A673 (cell line): ENCODE data around the gene TUBB3. TPM values are rescaled to one million over a fixed set of nuclear protein-coding genes. Genes with fewer than 3 reads are reported as not detected.
A peak's percentile ranks its signal among the peaks of the same experiment; 100 is the strongest.

Source experiments
- BruUV-seq: library from RNA; stranded (reverse); fragments of 400-500 nt; replicated peaks from 2 replicates; lab custom pipeline; 2021; lab: Mats Ljungman, UMichigan
- CTCF ChIA-PET: fragments of 300-600 bp; sonication (Branson Sonifier 250); formaldehyde crosslinking; loops from one replicate; lab custom pipeline; 2022; ENCODE audit warnings: antibody characterized with exemption; lab: Charles Lee
- POLR2A ChIA-PET: fragments of 300-600 bp; sonication (Branson Sonifier 250); formaldehyde crosslinking; loops from one replicate; lab custom pipeline; 2022; ENCODE audit warnings: antibody characterized with exemption; ENCODE audit not compliant: low non-redundant PET; lab: Charles Lee
- DNase-seq: peaks from one replicate; pipeline ENCODE4 v3.0.0-alpha.2; 2015; ENCODE audit warnings: low spot score
- H3K27ac ChIP-seq: fragments of 200-600 bp; sonication (generic); 2 replicates; pipeline ENCODE4 v1.5.1; 2016; ENCODE audit warnings: mixed run types, low read depth, mild to moderate bottlenecking, mixed read lengths, antibody characterized with exemption, low read length; ENCODE audit not compliant: poor library complexity, severe bottlenecking
- H3K27me3 ChIP-seq: fragments of 200-600 bp; sonication (generic); replicated peaks from 2 replicates; pipeline ENCODE4 v1.6.1; 2017; ENCODE audit warnings: mixed run types, low read depth, mild to moderate bottlenecking, mixed read lengths, antibody characterized with exemption, low read length; ENCODE audit not compliant: insufficient read depth, poor library complexity
- H3K36me3 ChIP-seq: fragments of 200-600 bp; sonication (generic); 2 replicates; pipeline ENCODE4 v1.6.1; 2016; ENCODE audit warnings: mixed run types, mild to moderate bottlenecking, mixed read lengths, antibody characterized with exemption, low read length; ENCODE audit not compliant: insufficient read depth, poor library complexity, severe bottlenecking
- H3K4me1 ChIP-seq: fragments of 200-600 bp; sonication (generic); 2 replicates; pipeline ENCODE4 v1.6.1; 2017; ENCODE audit warnings: mixed run types, mild to moderate bottlenecking, mixed read lengths, antibody characterized with exemption, low read length; ENCODE audit not compliant: insufficient read depth, poor library complexity, severe bottlenecking
- H3K4me3 ChIP-seq: fragments of 200-600 bp; sonication (generic); 2 replicates; pipeline ENCODE4 v1.5.1; 2016; ENCODE audit warnings: low read depth, mixed run types, mild to moderate bottlenecking, mixed read lengths, low read length; ENCODE audit not compliant: poor library complexity, severe bottlenecking
- H3K9me3 ChIP-seq: fragments of 200-600 bp; sonication (generic); 2 replicates; pipeline ENCODE4 v1.6.1; 2016; ENCODE audit warnings: mixed run types, low read depth, mild to moderate bottlenecking, mixed read lengths, antibody characterized with exemption, low read length; ENCODE audit not compliant: poor library complexity, severe bottlenecking
- CTCF ChIP-seq: fragments of 300-800, 200-600 bp; sonication (generic); conservative IDR thresholded peaks from 2 replicates; pipeline ENCODE4 v1.5.1; 2017; ENCODE audit warnings: low read depth, mild to moderate bottlenecking, antibody characterized with exemption, low read length, moderate library complexity, mixed read lengths
- EZH2 ChIP-seq: fragments of 200-600 bp; sonication (generic); IDR thresholded peaks from 2 replicates; pipeline ENCODE4 v1.6.1; 2017; ENCODE audit warnings: borderline replicate concordance, low read depth, mild to moderate bottlenecking, mixed read lengths, antibody characterized with exemption, low read length; ENCODE audit not compliant: poor library complexity, severe bottlenecking
- intact Hi-C: fragments of 100-400 bp; cut with micrococcal nuclease; formaldehyde crosslinking; loops from one replicate; pipeline ENCODE4 v1.10.0; 2022; ENCODE audit not compliant: unreplicated experiment
- total RNA-seq: library from RNA; stranded (reverse); gene quantifications from 2 replicates; pipeline ENCODE4 v1.2.3, GENCODE V29; 2021

Gene TUBB3
- total RNA-seq, 1 experiment from 2014 or later: 297 TPM

- BruUV-seq: TSS peak; percentile 25
- CTCF ChIA-PET: interaction anchor here (0.6 to 1.0 kb wide), 7 partner anchors 9 to 204 kb away, joined by 3 to 6 read pairs (median 4); partner anchors contain the start of genes MC1R and TUBB3
- Histone ChIP-seq H3K27ac (peak overlapping the region; percentile 47), H3K4me3 (no peak overlapping the region), H3K36me3 (peaks cover 52% of the 10 kb centered on the region), H3K9me3 (peaks cover 7% of the 10 kb centered on the region), H3K27me3 (no peaks in the 10 kb centered on the region), H3K4me1 (peaks cover 5% of the 10 kb centered on the region)
- peak; percentile 86 for DNase-seq
- TF ChIP-seq EZH2 (no peak), CTCF (peak; percentile 97)
- POLR2A ChIA-PET: no interaction called here
- intact Hi-C loops: loop anchor here (10.0 kb wide), 1 partner anchor 205 kb away; the partner anchor contains the start of gene SPATA2L
These were observed 13.1 kb upstream of the TUBB3 start for GRCh38 chr16:89909777-89910716.

GRCh38 chr16:89910717-89911354, 12.3 kb upstream of the TUBB3 start:
- Histone ChIP-seq H3K27ac (no peak overlapping the region), H3K4me3 (no peak overlapping the region), H3K36me3 (peaks cover 52% of the 10 kb centered on the region), H3K27me3 (no peaks in the 10 kb centered on the region), H3K4me1 (peaks cover 5% of the 10 kb centered on the region), H3K9me3 (peaks cover 7% of the 10 kb centered on the region)
- no peak for TF ChIP-seq EZH2
- no peak for TF ChIP-seq CTCF
- DNase-seq: no peak
- intact Hi-C loops: loop anchor here (10.0 kb wide), 1 partner anchor 206 kb away; the partner anchor contains the start of gene SPATA2L
- POLR2A ChIA-PET: no interaction called here
- BruUV-seq: no TSS peak
- CTCF ChIA-PET: interaction anchor here (0.7 to 1.0 kb wide), 4 partner anchors 8 to 205 kb away, joined by 3 to 6 read pairs (median 4); partner anchors contain the start of genes MC1R and TUBB3

- TF ChIP-seq CTCF (no peak), EZH2 (no peak)
- no peak overlapping the region for H3K4me3 ChIP-seq
- ChIA-PET CTCF (interaction anchor here (0.6 kb wide), 1 partner anchor 122 kb away, joined by 3 read pairs; no protein-coding TSS in a partner anchor), POLR2A (no interaction called here)
- H3K4me1 ChIP-seq: peaks cover 5% of the 10 kb centered on the region
- H3K27me3 ChIP-seq: no peaks in the 10 kb centered on the region
- H3K36me3 ChIP-seq: peaks cover 48% of the 10 kb centered on the region
- BruUV-seq: no TSS peak
- H3K9me3 ChIP-seq: peaks cover 7% of the 10 kb centered on the region
- no peak for DNase-seq
- intact Hi-C loops: loop anchor here (10.0 kb wide), 1 partner anchor 207 kb away; the partner anchor contains the start of gene SPATA2L
- no peak overlapping the region for H3K27ac ChIP-seq
These were observed 11.8 kb upstream of the TUBB3 start for GRCh38 chr16:89911375-89911774.
